ENCODE measurements around the gene KRT16.
"Not testable (repeated sequence)": the region's sequence is repeated elsewhere in the genome, so short reads cannot be mapped to it uniquely, and the experiment has no call there.

KRT16 gene

DNA sequence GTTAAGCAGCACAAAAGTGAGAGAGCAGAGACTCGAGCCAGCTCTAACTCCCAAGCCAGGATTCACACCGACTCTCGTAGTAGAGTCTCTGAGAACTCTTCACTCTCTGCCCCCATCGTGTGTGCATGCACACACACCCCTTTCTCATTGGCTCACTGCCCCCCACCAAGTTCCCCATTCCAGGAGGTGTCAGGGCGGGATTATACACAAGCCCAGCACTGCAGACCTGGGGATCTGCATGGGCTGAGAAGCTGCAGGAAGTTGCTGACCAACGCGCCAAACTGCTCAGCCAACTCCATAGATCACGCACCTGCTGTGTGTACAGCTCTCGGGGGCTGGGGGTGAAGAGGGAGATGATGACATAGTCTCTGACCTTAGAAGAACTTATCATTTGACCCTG, 2.2 kb upstream of the KRT16 start:
- DNase-seq (ENCODE audit: low spot score): not testable (repeated sequence)

DNA sequence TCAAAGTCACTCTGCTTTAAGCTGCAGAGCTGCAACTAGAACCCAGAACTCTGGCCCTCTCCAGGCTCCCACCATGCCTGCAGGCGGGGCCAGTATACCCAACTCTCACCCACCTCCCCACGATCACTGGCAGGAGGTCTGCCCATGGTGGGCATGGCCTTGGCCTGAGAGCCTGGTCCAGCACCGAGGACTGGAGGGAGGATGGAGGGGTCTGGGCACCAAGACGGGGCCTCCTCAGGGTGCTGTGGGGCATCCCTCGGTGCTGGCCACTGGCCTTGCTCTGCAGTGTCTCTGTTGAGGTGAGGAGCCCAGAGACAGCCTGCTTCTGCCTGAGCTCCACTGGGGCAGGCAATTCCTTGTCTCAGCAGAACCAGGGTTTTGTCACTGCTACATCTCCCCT, 1.5 kb upstream of the KRT16 start:
- no peak for DNase-seq (ENCODE audit: low spot score)

DNA sequence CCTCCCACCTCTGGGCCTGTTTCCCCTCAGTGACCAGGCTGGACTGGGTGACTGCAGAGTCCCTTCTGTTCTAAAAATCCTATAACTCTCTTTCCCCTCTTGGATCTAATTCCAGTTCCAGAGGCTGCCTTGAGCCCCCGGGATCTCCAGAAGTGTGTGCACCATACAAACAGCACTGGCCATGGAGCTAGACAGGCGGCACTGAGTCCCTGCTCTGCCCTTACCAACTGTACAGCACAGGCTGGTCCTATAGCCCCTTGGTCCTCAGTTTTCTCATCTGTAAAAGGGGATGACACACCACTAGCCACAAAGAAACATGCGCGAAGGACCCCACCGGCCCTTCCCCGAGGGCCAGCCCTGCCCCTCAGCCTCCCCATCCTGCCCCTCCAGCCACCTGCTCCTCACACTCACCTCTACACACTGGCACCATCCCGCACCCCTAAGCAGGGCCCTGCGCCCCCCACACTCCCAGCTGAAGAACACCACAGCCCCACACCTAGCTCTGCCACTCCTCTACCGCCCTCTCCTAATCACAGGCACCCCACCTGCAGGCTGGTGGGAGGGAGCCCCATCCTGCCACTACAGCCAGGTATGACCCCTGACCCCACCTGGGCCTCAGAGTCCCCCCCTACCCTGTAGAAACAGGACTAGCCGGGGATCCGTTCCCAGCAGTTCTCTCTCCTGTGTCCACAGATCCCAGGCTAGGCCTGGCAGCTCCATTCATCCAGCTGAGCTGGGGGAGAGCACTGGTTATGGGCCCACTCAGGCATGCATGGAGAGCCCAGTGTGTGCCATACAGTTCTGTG, 913 bp upstream of the KRT16 start:
- DNase-seq (ENCODE audit: low spot score): no peak

DNA sequence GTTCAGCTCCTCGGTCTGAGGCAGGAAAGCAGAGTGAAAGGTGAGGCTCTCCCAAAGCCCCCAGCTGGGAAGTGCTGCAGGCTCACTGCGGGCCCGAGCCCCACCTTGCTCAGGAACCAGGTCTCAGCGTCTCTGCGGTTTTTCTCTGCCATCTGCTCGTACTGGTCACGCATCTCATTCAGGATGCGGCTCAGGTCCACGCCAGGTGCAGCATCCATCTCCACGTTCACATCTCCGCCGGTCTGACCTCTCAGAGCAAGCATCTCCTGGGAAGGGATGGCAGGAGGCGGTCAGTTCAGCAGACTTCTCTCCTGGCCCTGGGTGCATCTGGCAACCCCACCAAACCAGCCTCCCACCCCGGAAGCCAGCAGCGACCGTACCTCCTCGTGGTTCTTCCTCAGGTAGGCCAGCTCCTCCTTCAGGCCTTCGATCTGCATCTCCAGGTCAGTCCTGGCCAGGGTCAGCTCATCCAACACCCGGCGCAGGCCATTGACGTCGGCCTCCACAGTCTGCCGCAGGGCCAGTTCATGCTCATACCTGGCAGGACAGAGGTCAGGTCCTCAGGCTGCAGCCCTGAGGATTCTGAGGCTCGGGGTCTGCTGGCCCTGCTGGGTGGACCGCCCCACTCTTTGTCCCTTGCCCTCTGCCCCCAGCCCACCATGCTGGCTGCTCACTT, 1.5 kb downstream of the KRT16 start:
- DNase-seq (ENCODE audit: low spot score): no peak

DNA sequence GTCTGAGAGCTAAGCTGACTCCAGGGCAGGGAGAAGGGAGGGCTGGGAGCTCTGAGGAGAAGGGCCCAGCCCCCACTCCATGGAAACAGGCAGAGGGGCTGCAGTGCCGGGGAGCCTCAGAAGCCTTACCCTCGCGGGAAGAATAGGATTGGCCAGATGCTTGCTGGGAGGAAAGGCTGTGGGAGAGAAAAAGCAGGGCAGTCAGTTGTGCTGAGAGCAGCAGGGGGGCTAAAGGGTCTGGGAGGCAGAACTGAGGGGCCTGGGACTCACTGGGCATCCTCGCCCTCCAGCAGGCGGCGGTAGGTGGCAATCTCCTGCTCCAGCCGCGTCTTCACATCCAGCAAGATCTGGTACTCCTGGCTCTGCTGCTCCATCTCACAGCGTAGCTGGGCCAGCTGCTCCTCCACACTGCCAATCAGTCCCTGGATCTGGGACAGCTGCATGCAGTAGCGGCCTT, 2.5 kb downstream of the KRT16 start:
- not testable (repeated sequence) for DNase-seq (ENCODE audit: low spot score)

DNA sequence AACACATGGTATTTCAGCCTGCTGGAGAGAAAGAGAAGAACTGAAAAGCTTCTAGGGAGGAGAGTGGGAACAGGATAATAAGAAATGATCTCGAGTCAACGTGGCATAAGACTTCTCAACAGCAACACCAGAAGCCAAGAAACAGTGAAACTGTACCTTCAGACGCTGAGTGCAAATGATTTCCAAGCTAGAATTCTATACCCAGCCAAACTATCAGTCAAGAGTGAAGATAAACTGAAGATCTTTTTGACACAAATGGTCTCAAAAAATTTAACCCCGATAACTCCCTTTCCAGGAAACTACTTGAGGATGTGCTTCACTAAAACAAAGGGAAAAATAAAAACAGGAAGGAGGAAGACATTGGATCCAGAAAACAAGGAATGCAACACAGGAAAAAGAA, 5.6 kb downstream of the KRT16 start:
- DNase-seq (ENCODE audit: low spot score): not testable (repeated sequence)

DNA sequence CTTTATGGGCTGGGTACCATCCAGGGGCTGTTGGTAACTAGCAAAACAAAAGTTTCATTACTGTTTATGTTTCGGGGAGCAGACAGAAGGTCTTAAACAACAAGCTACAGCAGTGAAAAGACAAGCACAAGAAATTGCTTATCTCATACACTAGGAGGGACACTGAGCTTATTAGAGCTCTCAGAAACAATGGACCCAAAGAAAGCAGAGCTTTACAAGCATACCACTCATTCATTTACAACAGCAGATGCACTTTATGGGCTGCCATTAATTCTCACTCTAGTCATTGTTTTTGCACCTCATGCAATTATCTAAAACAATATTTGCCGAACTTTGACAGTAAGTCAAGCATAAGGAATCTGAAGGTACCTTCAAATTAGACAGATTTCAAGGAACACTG, 10.0 kb downstream of the KRT16 start:
- DNase-seq (ENCODE audit: low spot score): no peak

DNA sequence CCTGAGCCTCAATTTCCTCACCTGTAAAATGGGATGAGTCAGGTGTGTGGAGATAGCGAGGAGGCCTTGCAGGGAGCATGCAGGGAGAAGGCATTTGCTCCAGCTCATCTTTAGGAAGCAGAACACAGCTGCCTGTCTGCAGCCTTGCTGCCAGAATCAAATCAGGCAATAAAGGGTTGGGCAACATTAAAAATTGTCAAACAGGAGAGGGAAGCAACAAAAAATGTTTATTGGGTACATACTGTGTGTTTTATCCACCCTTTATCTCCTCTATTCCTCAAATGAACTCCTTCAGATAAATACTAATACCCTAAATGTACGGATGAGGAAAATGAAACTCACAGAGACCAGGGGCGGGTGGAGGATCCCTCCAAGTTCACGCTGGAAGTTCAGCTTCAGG, 12.2 kb downstream of the KRT16 start:
- DNase-seq (ENCODE audit: low spot score): no peak

DNA sequence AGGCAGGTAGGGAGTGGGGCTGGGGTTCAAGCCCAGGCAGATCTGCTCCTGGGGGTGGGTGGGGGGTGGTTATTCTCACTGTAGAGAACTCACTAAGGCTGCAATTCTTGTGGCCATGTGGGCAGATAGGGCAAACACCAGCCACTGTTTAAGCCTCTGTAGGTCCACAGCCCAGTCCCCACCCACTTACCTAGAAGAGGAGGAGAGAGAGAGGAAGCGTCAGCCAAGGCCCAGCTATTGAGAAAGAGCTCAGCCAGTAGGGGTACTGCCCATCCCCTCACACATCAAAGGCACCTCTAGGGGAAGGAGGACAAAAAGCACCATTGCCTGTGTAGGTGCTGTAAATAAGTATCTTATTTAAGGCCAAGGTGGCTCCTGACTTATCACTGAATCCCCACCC, 12.9 kb downstream of the KRT16 start:
- DNase-seq (ENCODE audit: low spot score): no peak

DNA sequence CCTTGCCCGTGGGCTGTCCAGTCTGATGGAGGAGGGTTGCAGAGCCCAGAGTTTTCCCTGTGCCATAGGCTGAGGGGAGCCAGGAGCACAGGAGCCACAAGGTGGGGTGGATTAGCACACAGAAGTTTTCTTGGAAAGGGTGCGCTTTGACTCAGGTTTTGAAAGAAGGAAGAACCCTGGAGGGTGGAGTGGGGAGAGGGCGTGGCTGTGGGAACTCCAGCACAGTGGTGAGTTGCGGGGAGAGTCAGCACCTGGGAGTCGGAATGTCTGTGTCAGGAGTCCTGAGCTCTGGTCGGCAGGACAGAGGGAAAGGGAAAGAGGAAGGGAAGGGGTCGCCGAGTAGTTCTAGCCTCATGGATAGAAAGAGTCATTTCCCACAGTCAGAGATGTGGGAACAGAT, 17.0 kb downstream of the KRT16 start:
- no peak for DNase-seq (ENCODE audit: low spot score)

DNA sequence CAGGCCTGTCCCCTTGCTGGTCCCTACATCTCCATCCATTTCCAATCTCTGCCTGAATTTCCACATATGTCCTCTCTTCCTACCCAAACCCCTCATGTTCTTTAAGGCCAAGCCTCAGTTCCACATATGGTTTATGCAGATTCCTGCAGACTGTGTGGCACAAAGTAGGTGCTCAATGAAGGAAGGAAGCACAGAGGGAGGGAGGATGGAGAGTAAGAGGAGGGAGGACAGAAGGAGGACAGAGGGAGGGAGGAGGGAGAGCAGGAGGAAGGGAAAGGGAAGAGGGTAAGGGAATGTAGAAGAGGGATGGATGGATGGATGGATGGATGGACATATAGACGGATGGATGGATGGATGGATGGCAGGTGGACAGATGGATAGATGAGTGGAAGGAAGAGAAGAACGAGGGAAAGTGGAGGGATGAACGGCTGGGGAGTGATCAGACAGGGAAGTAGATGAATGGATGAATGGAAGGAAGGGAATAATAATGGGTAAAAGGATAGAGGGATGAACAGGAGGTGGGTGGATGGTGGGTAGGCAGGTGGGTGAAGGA, 18.1 kb downstream of the KRT16 start:
- no peak for DNase-seq (ENCODE audit: low spot score)

DNA sequence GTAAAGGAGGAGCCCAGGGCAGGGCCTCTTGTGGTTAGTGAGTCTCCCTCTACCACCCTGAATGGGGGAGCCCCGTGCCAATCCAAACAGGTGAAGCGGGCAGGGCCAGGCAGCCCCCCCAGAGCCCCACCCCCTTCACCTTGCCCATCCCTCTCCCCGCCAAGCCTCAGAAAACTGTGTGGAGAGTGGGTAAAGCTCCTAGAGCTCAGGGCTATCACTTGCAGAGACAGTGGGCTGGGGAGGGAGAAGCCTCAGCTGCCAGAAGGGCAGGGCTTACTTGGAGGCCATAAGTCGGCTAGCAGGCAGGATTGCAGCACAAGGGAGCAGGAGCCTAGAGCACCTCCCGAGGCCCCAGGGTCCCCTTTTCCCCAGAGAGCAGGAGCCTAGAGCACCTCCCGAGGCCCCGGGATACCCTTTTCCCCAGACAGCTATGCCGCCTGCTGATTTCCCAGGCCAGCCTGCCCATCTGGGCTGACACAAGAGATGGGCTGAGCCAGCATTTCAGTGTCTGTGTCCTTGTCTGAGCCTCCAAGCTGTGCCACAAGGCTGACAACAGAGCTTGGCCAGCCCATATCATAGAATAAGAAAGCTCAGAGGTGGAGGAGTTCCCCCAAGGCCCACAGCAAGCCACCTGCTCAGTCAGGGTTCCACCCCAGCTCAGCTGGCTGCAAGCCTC, 19.1 kb downstream of the KRT16 start:
- DNase-seq (ENCODE audit: low spot score): no peak

DNA sequence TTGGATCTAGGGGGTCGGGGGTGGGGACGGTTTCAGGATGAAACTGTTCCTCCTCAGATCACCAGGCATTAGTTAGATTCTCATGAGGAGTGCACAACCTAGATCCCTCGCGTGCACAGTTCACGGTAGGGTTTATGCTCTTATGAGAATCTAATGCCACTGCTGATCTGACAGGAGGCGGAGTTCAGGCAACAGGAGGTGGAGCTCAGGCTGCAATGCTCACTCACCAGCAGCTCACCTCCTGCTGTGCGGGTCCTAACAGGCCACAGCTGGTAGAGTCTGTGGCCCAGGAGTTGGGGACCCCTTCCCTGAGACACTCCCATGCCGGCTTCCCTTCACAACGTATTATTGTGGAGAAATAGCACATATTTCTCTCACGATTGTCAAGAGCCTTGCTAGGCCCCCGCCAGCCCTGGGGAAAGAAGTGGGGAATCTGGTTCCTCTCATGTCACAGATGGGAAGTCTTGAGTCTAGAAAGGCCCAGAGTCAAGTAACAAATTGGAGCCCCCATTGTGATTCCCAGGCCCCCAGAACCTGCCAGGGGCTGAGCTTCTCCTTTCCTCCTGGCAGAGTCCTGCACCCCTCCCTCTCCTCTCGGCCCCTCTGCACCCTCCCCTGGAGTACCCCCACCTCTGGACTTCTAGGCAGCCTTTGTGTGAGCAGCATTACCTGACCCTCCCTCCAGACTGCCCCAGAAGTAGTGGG, 19.8 kb downstream of the KRT16 start:
- DNase-seq (ENCODE audit: low spot score): no peak

DNA sequence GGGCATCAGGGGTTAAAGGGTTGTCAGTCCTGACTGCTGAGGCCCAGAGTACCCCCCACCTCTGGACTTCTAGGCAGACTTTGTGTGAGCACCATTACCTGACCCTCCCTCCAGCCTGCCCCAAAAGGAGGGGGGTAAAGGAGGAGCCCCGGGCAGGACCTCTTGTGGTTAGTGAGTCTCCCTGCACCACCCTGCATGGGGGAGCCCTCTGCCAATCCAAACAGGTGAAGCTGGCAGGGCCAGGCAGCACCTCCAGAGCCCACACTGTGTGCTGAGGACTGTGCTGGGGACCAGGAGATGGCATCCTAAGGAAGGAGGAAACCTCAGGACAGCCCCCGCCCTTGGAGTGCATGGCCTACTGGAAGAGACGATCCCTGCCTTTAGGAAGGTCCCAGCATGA, 23.3 kb downstream of the KRT16 start:
- no peak for DNase-seq (ENCODE audit: low spot score)

DNA sequence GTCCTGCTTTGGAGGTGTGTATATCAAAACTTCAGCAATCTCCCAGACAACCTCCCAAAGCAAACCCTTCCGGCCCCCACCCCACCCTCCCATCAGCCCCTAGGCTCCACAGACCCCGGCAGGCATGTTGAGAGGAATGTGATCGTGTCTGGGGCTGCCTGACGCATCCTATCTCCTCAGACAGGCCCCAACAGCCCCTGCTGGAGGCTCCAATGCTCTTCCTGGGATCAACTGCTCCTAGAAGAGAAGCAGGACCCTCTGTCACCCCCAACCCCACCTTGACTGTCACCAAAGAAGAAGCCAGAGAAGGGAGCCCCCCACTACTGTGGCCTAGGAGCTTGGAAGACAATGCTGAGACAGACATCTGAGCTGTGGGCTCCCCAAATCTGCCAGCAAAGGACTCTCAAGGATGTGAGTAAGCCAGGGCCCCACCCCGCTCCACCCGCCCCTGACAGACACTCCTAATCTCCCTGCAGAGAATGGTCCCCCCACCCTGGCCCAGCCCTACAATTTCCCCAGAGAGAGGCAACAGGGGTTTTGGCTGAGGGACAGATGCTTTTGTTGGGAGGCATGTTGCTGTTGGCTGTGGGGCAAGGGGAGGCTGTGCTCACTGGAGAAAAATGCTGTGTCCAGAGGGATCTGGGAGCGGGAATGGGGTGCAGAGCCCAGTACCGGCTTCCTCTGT, 24.3 kb downstream of the KRT16 start:
- DNase-seq (ENCODE audit: low spot score): no peak

DNA sequence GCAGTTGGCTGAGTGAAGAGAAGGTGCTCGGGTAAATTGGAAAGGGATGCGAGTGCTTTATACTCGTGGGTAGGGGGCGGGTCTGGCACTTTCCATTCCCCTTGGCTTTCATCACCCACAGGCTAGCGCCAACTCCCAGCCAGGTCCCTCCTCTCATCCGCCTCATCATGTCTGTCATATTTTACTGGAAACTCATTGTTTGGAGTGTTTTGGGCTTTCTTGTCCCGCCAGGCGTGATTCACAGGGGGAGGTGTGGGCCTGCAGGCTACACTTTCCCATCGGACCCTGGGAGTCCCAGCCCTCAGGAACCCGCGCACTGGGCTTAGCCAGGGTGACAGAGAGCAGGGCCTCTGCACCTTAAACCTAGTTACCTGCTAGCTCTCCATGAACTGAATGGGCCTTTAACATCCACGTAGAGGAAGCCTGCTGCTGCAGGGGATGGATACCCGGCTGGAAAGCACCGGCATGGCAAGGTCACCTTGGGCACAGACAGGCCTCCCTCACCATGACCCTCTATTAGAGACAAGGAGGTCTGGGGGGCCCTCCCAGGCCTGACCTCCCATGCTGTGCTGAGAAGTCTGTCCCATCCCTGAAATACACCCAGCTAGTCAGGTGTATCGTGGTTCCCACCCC, 25.6 kb downstream of the KRT16 start, which contains the start of gene KRT14:
KRT14 (minus strand) TSS at position 33 of the 633 bp plus-strand sequence. CDS start 61 bp downstream, outside the sequence.
- no peak for DNase-seq (ENCODE audit: low spot score)

DNA sequence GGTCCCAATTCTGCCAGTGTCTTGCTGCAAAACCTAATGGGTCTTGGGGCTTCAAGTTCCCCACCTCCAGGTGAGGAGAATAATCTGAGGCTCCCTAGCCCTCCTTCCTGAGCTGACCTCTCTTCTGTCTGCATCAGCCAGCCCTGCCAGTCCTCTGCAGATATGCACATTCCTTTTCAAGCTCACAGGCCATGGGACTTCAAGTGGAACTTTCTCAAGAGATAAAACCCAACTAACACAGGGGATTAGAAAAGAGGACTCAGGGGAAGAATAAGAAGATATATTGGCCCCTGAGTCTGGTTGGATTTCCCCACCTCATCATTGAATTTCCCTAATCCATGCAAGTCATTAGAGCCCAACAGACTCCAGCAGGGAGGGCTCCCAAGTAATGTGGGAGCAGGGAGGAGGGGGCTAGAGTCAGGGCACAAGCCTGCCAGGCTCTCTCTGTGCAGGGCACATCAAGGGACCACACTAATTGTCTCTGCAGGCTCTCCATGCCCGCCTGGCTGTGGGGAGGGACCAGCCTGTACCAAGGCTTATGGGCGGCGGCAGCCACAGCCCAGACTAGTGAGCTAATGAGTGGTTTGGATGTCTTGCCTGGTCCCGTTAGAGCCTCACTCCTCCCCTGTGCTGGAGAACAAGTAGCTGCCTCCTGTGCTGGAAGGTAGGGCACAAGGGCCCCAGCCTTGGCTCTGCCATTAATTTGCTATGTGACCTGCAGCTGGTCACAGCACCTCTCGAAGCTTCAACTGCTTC, 27.1 kb downstream of the KRT16 start:
- DNase-seq (ENCODE audit: low spot score): no peak

DNA sequence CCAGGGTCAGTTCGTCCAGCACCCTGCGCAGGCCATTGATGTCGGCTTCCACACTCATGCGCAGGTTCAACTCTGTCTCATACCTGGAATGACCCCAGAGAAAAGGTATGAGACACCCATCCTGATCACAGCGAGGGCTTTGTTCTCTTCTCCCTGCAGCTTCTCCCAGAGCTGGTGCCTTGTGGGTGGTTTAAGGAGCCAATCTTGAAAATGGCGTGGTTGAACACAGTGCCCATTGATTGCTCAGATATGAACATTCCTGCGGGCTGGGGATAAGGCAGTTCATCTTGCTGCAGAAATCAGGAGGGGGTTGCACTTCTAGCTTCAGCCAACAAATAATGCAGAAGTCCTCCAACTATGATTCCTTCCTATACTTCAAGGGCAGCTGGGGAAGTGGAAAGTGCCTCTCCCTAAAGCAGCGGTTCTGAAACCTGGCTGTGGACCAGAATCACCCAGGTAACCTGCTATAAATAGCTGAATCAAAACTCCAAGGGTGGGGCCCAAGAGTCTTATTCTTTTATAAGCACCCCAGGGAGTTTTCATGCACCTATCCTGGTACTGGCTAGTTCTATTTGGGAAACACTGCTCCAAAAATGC, 28.1 kb downstream of the KRT16 start:
- not testable (repeated sequence) for DNase-seq (ENCODE audit: low spot score)

Data from CD4-positive, alpha-beta T cell treated with Interleukin-6 at 100 ng/mL for 8 hours (primary cell).